CD4-positive, alpha-beta T cell (primary cell): ENCODE data around the gene NRTN. TPM values are rescaled to one million over a fixed set of nuclear protein-coding genes. Genes with fewer than 3 reads are reported as not detected.

Experiments used
- ATAC-seq: fragments of 200-7000 bp; cut with Tn5 transposase; one replicate; pipeline ENCODE4 v1.10.0; 2022; ENCODE audit warnings: mild to moderate bottlenecking; ENCODE audit not compliant: poor library complexity
- CTCF ChIA-PET: fragments of 350-600 bp; sonication (Branson Sonifier 250); formaldehyde crosslinking; loops from one replicate; lab custom pipeline; 2021; ENCODE audit warnings: antibody characterized with exemption, inconsistent platforms; lab: Charles Lee
- POLR2A ChIA-PET: fragments of 350-600 bp; sonication (Branson Sonifier 250); formaldehyde crosslinking; loops from one replicate; lab custom pipeline; 2021; ENCODE audit warnings: antibody characterized with exemption, inconsistent platforms; lab: Charles Lee
- DNase-seq, 14 experiments: peaks; one replicate each; pipeline ENCODE4 v3.0.0-alpha.2; 2013 to 2020; ENCODE audit warnings: mixed read lengths in 2 of 14
- H3K27ac ChIP-seq, 2 donors: one replicate each; pipeline versions ENCODE4 v1.5.1 to v1.7.0; 2013; ENCODE audit warnings: low read length in 2 of 2, low read depth in 1 of 2, mild to moderate bottlenecking in 1 of 2
- H3K27me3 ChIP-seq, 2 experiments: 1 replicate in 1 of 2; 2 replicates in 1 of 2; pipeline versions ENCODE4 v1.6.1 to v1.7.0; 2013; ENCODE audit warnings: low read length in 2 of 2, control low read depth in 1 of 2, mild to moderate bottlenecking in 1 of 2, moderate library complexity in 1 of 2; ENCODE audit not compliant: insufficient read depth in 2 of 2, control insufficient read depth in 1 of 2
- H3K36me3 ChIP-seq: one replicate; pipeline ENCODE4 v1.6.1; 2013; ENCODE audit warnings: low read length, control low read depth; ENCODE audit not compliant: insufficient read depth
- H3K4me1 ChIP-seq: one replicate; pipeline ENCODE4 v1.6.1; 2013; ENCODE audit warnings: low read length, control low read depth; ENCODE audit not compliant: insufficient read depth
- H3K4me3 ChIP-seq: one replicate; pipeline ENCODE4 v1.5.1; 2013; ENCODE audit warnings: mild to moderate bottlenecking, low read length, moderate library complexity
- H3K9me3 ChIP-seq, 2 experiments: 1 replicate in 1 of 2; 2 replicates in 1 of 2; pipeline versions ENCODE4 v1.6.1 to v1.7.0; 2013; ENCODE audit warnings: low read length in 2 of 2, mild to moderate bottlenecking in 2 of 2, control low read depth in 1 of 2, moderate library complexity in 1 of 2; ENCODE audit not compliant: control insufficient read depth in 1 of 2, insufficient read depth in 1 of 2
- H3K27ac Mint-ChIP-seq: one replicate; pipeline ENCODE4 v1.8.0; 2020; ENCODE audit warnings: mixed read lengths
- H3K27me3 Mint-ChIP-seq: one replicate; pipeline ENCODE4 v1.8.0; 2021; ENCODE audit warnings: mixed read lengths
- H3K36me3 Mint-ChIP-seq: one replicate; pipeline ENCODE4 v1.8.0; 2021; ENCODE audit warnings: low read depth, mixed read lengths
- H3K4me1 Mint-ChIP-seq: one replicate; pipeline ENCODE4 v1.8.0; 2021; ENCODE audit warnings: low read depth, mixed read lengths
- H3K4me3 Mint-ChIP-seq: one replicate; pipeline ENCODE4 v1.8.0; 2020; ENCODE audit warnings: mild to moderate bottlenecking, mixed read lengths
- H3K9me3 Mint-ChIP-seq: one replicate; pipeline ENCODE4 v1.8.0; 2020; ENCODE audit warnings: mixed read lengths
- intact Hi-C, 2 experiments: fragments of 100-400 bp; cut with DNase I in 1 of 2; cut with micrococcal nuclease in 1 of 2; formaldehyde crosslinking; loops; one replicate each; pipeline versions ENCODE4 v1.15.1 to v1.9.0; 2023 to 2025; cut with DNase I, micrococcal nuclease
- total RNA-seq, 174 experiments: library from RNA in 2 of 174; stranded (reverse) in 2 of 174; gene quantifications; one replicate each; pipeline ENCODE4 v1.2.3 and lab custom pipeline; 2021 to 2026
- TF ChIP-seq, protein P1 (sequence below): fragments of 200-600 bp; IDR thresholded peaks from one replicate; pipeline ENCODE4 v1.8.0; 2022; ENCODE audit warnings: antibody characterized with exemption, mild to moderate bottlenecking

The NRTN gene
- total RNA-seq, 2 experiments from 2014 or later = 1.5 to 1.6 TPM

DNA sequence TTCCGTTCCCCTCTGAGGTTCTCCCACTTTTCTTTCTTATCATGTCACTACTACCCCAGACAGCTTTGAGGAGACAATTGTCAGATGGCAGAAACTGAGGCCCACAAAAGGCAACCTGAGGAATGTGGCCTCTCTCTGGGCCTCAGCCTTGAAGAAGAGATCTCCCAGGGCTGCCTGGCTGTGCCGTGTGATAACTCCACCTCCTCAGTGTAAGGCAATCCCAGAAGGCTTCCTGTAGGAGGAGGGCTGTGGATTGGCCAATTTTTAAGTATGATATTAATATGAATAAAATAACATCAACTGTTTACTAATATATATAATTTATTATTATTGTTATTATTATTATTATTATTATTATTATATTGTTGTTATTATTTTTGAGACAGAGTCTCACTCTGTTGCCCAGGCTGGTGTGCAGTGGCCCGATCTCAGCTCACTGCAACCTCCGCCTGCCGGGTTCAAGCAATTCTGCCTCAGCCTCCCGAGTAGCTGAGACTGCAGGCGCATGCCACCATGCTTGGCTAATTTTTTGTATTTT is 9.4 kb upstream of the NRTN start:
- peaks cover 8 to 9% of the 10 kb centered on the region in 2 experiments for H3K27me3 ChIP-seq
- no peaks in the 10 kb centered on the region for H3K36me3 ChIP-seq
- CTCF ChIA-PET = interaction anchor here (6.2 kb wide), 1 partner anchor 9 kb away, joined by 37 read pairs; the partner anchor contains the start of gene NRTN
- no peak overlapping the region for H3K27ac ChIP-seq
- ATAC-seq (no peak), DNase-seq (no peak)
- intact Hi-C loops = no loop called here
- Mint-ChIP-seq H3K27ac (no peak overlapping the region), H3K27me3 (peaks cover 11% of the 10 kb centered on the region), H3K4me3 (no peak overlapping the region), H3K36me3 (peaks cover 8% of the 10 kb centered on the region), H3K9me3 (no peaks in the 10 kb centered on the region), H3K4me1 (peaks cover 7% of the 10 kb centered on the region)
- peaks cover 0 to 2% of the 10 kb centered on the region in 2 experiments for H3K9me3 ChIP-seq
- no peak overlapping the region for H3K4me3 ChIP-seq
- TF ChIP-seq, protein P1, sequence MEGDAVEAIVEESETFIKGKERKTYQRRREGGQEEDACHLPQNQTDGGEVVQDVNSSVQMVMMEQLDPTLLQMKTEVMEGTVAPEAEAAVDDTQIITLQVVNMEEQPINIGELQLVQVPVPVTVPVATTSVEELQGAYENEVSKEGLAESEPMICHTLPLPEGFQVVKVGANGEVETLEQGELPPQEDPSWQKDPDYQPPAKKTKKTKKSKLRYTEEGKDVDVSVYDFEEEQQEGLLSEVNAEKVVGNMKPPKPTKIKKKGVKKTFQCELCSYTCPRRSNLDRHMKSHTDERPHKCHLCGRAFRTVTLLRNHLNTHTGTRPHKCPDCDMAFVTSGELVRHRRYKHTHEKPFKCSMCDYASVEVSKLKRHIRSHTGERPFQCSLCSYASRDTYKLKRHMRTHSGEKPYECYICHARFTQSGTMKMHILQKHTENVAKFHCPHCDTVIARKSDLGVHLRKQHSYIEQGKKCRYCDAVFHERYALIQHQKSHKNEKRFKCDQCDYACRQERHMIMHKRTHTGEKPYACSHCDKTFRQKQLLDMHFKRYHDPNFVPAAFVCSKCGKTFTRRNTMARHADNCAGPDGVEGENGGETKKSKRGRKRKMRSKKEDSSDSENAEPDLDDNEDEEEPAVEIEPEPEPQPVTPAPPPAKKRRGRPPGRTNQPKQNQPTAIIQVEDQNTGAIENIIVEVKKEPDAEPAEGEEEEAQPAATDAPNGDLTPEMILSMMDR = no peak
- POLR2A ChIA-PET = no interaction called here
- peaks cover 17% of the 10 kb centered on the region for H3K4me1 ChIP-seq

DNA sequence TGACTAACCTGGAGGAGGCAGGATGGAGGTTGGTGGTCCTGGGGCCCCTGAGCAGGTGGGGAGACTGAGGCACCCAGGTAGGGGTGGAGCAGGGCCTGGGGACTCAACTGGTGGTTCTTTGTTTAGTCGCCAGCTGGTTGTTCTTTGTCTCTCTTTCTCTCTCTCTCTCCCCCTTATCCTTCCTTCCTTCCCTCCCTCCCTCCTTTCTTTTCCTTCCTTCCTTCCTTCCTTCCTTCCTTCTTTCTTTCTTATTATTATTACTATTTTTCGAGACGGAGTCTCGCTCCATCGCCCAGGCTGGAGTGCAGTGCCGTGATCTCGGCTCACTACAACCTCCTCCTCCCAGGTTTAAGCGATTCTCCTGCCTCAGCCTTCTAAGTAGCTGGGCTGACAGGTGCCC is 6.6 kb upstream of the NRTN start:
- Mint-ChIP-seq H3K4me1 (peaks cover 5% of the 10 kb centered on the region), H3K36me3 (no peaks in the 10 kb centered on the region), H3K27me3 (peaks cover 23% of the 10 kb centered on the region), H3K27ac (no peak overlapping the region), H3K4me3 (no peak overlapping the region), H3K9me3 (no peaks in the 10 kb centered on the region)
- intact Hi-C loops = no loop called here
- ChIA-PET POLR2A (no interaction called here), CTCF (no interaction called here)
- Histone ChIP-seq H3K27ac (no peak overlapping the region), H3K36me3 (no peaks in the 10 kb centered on the region), H3K4me3 (no peak overlapping the region), H3K4me1 (peaks cover 17% of the 10 kb centered on the region), H3K27me3 (peaks cover 26 to 28% of the 10 kb centered on the region in 2 experiments), H3K9me3 (peaks cover 0 to 13% of the 10 kb centered on the region in 2 experiments)
- no peak for ATAC-seq
- TF ChIP-seq, protein P1 = no peak
- DNase-seq = no peak

DNA sequence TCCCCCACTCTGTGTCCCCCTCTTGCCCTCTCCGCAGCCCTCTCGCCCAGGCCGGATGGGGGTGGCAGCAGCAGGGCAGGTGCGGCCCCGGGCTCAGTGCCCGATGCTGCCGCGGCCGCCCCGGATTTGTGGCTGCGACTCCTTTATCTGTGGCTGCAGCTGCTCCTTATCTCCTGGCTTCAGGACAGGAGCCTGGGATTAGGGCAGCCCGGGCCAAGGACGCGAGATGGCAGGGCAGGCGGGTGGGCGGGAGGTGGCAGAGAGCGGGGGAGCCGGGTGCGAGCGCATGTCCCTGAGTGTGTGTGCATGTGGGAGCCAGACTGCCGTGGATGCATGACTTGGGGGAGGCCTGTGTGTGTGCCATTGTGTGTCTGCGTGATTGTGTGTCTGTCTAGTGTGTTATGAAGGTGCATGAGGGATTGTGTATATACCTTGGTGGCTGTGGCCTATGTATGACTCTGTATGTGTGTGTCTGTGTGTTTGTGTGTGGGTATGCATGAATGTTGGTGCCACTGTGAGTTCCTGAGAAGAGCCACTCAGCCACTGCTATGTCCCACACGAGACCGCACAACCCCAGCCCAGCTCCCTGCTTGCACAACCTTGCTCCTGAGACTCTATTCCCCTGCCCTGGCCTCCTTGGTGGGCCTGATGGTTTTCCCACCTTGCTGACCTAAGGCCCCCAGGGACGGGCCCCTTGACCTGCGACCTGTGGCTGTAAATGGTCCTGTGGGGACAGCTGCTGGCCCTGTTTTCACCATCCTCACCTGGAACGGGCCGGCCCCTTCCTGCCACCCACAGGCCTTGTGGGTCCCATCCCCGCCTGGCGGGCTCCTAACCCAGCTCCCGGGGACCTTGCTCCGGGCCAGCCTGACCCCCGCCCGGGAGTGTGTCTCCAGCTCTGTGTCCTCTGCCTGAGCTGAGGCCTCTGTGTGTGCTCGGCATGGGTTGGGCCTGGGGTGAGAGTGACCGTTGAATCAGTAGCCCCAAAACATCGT is 5.3 kb upstream of the NRTN start:
- H3K27ac ChIP-seq = no peak overlapping the region
- Mint-ChIP-seq H3K4me1 (peaks cover 18% of the 10 kb centered on the region), H3K36me3 (no peaks in the 10 kb centered on the region), H3K27ac (no peak overlapping the region), H3K4me3 (no peak overlapping the region), H3K9me3 (no peaks in the 10 kb centered on the region), H3K27me3 (peaks cover 28% of the 10 kb centered on the region)
- H3K4me1 ChIP-seq = peaks cover 27% of the 10 kb centered on the region
- peak in 1 of 14 experiments; percentile 29 for DNase-seq
- no peaks in the 10 kb centered on the region for H3K36me3 ChIP-seq
- H3K9me3 ChIP-seq = peaks cover 0 to 13% of the 10 kb centered on the region in 2 experiments
- no peak for ATAC-seq
- ChIA-PET CTCF (no interaction called here), POLR2A (interaction anchor here (0.9 kb wide), 1 partner anchor 112 kb away, joined by 3 read pairs; no protein-coding TSS in a partner anchor)
- TF ChIP-seq, protein P1 = no peak
- intact Hi-C loops = loop anchor here (5.0 kb wide), 2 partner anchors 178 to 563 kb away; partner anchors contain the start of genes CLPP (in 1 of the 2) and RANBP3 (in 1 of the 2)
- peaks cover 26 to 28% of the 10 kb centered on the region in 2 experiments for H3K27me3 ChIP-seq
- H3K4me3 ChIP-seq = no peak overlapping the region
